Caco-2 (cell line): ENCODE results near the gene CREB5. TPM values are rescaled to one million over a fixed set of nuclear protein-coding genes. Genes with fewer than 3 reads are reported as not detected.

Experiments used
- BruUV-seq: library from RNA; stranded (reverse); fragments of 400-500 nt; replicated peaks from 2 replicates; lab custom pipeline; 2021; lab: Mats Ljungman, UMichigan
- CTCF ChIA-PET: fragments of 300-600 bp; sonication (Branson Sonifier 250); formaldehyde crosslinking; loops from one replicate; lab custom pipeline; 2022; ENCODE audit warnings: antibody characterized with exemption; lab: Charles Lee
- POLR2A ChIA-PET: fragments of 300-600 bp; sonication (Branson Sonifier 250); formaldehyde crosslinking; loops from one replicate; lab custom pipeline; 2022; ENCODE audit warnings: antibody characterized with exemption; lab: Charles Lee
- DNase-seq, 2 experiments: peaks; one replicate each; pipeline versions ENCODE4 v3.0.0 to v3.0.0-alpha.2; 2020 to 2022
- H3K27me3 ChIP-seq: replicated peaks from 2 replicates; pipeline ENCODE4 v1.6.0; 2011; ENCODE audit warnings: low read length; ENCODE audit not compliant: control insufficient read depth, insufficient read depth
- H3K36me3 ChIP-seq: 2 replicates; pipeline ENCODE4 v1.5.1; 2011; ENCODE audit warnings: low read length; ENCODE audit not compliant: control insufficient read depth, insufficient read depth
- H3K4me1 ChIP-seq: fragments of 250-450 bp; sonication (Bioruptor Pico); 2 replicates; pipeline ENCODE4 v1.5.1; 2020; ENCODE audit warnings: mild to moderate bottlenecking
- H3K4me3 ChIP-seq: 2 replicates; pipeline ENCODE4 v1.5.1; 2011; ENCODE audit warnings: low read depth, mild to moderate bottlenecking, control low read depth, low read length
- H3K9me3 ChIP-seq: fragments of 250-450 bp; sonication (Bioruptor Pico); 2 replicates; pipeline ENCODE4 v1.5.1; 2020; ENCODE audit warnings: mild to moderate bottlenecking, moderate library complexity
- H3K27ac Mint-ChIP-seq: one replicate; pipeline ENCODE4 v1.8.0; 2022; ENCODE audit warnings: mixed read lengths; ENCODE audit not compliant: unreplicated experiment
- H3K27me3 Mint-ChIP-seq: one replicate; pipeline ENCODE4 v1.8.0; 2022; ENCODE audit warnings: mixed read lengths; ENCODE audit not compliant: insufficient read depth, unreplicated experiment
- H3K36me3 Mint-ChIP-seq: one replicate; pipeline ENCODE4 v1.8.0; 2022; ENCODE audit warnings: mild to moderate bottlenecking, mixed read lengths; ENCODE audit not compliant: insufficient read depth, unreplicated experiment
- H3K4me1 Mint-ChIP-seq: one replicate; pipeline ENCODE4 v1.8.0; 2022; ENCODE audit warnings: low read depth, mixed read lengths; ENCODE audit not compliant: unreplicated experiment
- H3K4me3 Mint-ChIP-seq: one replicate; pipeline ENCODE4 v1.8.0; 2022; ENCODE audit warnings: mild to moderate bottlenecking, moderate library complexity, mixed read lengths; ENCODE audit not compliant: unreplicated experiment
- H3K9me3 Mint-ChIP-seq: one replicate; pipeline ENCODE4 v1.8.0; 2022; ENCODE audit warnings: mixed read lengths; ENCODE audit not compliant: unreplicated experiment
- CTCF ChIP-seq, 2 experiments: fragments of 200-600 bp in 1 of 2; IDR thresholded peaks; 1 replicate in 1 of 2; 2 replicates in 1 of 2; pipeline versions ENCODE4 v1.5.1 to v1.8.0; 2011 to 2022; ENCODE audit warnings: antibody characterized with exemption in 1 of 2, control low read depth in 1 of 2, inconsistent platforms in 1 of 2, low read depth in 1 of 2, low read length in 1 of 2, mild to moderate bottlenecking in 1 of 2, moderate library complexity in 1 of 2; ENCODE audit not compliant: insufficient read depth in 1 of 2, severe bottlenecking in 1 of 2, unreplicated experiment in 1 of 2
- intact Hi-C: fragments of 100-400 bp; cut with micrococcal nuclease; formaldehyde crosslinking; loops from one replicate; pipeline ENCODE4 v1.10.0; 2022; ENCODE audit not compliant: unreplicated experiment
- total RNA-seq: library from RNA; stranded (reverse); gene quantifications from 2 replicates; pipeline ENCODE4 v1.2.3, GENCODE V29; 2022

Gene CREB5
- total RNA-seq, 1 experiment from 2014 or later = 9.1 TPM

DNA sequence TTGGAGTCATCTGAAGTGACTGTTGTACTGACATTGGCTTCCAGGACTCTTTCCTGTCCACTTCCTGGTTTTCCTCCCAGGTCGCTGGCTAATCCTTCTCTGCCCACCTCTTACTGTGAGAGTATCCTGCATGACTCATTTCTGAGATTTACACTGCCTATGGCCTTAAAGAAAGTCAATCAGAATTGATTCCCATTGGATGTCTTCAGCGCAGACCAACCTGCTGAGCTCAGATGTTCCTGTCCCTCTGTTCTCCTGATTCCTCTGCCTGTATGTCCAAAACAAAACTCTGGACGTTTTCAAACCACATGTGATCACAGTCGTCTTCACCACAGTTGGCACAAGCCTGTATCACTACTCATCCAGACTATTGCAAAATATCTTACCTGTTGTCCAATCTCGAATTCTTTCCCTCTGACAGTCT, 262.1 kb downstream of the CREB5 start:
- H3K9me3 ChIP-seq = no peaks in the 10 kb centered on the region
- no TSS peak for BruUV-seq
- H3K4me3 Mint-ChIP-seq = no peak overlapping the region
- no peaks in the 10 kb centered on the region for H3K27me3 Mint-ChIP-seq
- peaks cover 7% of the 10 kb centered on the region; the same call in 1 of the 2 replicates for H3K4me1 ChIP-seq
- H3K36me3 Mint-ChIP-seq = no peaks in the 10 kb centered on the region
- TF ChIP-seq CTCF (IDR thresholded peaks at IDR 0.05; ENCODE audit: insufficient read depth in 1 of 2, low read depth in 1 of 2, low read length in 1 of 2, severe bottlenecking in 1 of 2, unreplicated experiment in 1 of 2) = no peak
- ChIA-PET POLR2A (no interaction called here), CTCF (no interaction called here)
- intact Hi-C loops = no loop called here
- DNase-seq = no peak
- no peak overlapping the region for H3K4me3 ChIP-seq
- H3K27me3 ChIP-seq = no peaks in the 10 kb centered on the region
- no peaks in the 10 kb centered on the region for H3K9me3 Mint-ChIP-seq
- H3K27ac Mint-ChIP-seq = no peak overlapping the region
- H3K36me3 ChIP-seq = no peaks in the 10 kb centered on the region
- peaks cover 7% of the 10 kb centered on the region for H3K4me1 Mint-ChIP-seq

GRCh38 chr7:28675429-28675828, 263.1 kb downstream of the CREB5 start:
- H3K9me3 Mint-ChIP-seq = no peaks in the 10 kb centered on the region
- intact Hi-C loops = no loop called here
- CTCF ChIA-PET = no interaction called here
- no peak for DNase-seq
- no peaks in the 10 kb centered on the region for H3K36me3 ChIP-seq
- no TSS peak for BruUV-seq
- no peak overlapping the region for H3K4me3 ChIP-seq
- no peaks in the 10 kb centered on the region for H3K9me3 ChIP-seq
- H3K27me3 Mint-ChIP-seq = no peaks in the 10 kb centered on the region
- peaks cover 7% of the 10 kb centered on the region; the same call in 1 of the 2 replicates for H3K4me1 ChIP-seq
- H3K27ac Mint-ChIP-seq = no peak overlapping the region
- peaks cover 7% of the 10 kb centered on the region for H3K4me1 Mint-ChIP-seq
- TF ChIP-seq CTCF (IDR thresholded peaks at IDR 0.05; ENCODE audit: insufficient read depth in 1 of 2, low read depth in 1 of 2, low read length in 1 of 2, severe bottlenecking in 1 of 2, unreplicated experiment in 1 of 2) = no peak
- no peaks in the 10 kb centered on the region for H3K36me3 Mint-ChIP-seq
- H3K4me3 Mint-ChIP-seq = no peak overlapping the region
- H3K27me3 ChIP-seq = no peaks in the 10 kb centered on the region
- POLR2A ChIA-PET = no interaction called here

DNA sequence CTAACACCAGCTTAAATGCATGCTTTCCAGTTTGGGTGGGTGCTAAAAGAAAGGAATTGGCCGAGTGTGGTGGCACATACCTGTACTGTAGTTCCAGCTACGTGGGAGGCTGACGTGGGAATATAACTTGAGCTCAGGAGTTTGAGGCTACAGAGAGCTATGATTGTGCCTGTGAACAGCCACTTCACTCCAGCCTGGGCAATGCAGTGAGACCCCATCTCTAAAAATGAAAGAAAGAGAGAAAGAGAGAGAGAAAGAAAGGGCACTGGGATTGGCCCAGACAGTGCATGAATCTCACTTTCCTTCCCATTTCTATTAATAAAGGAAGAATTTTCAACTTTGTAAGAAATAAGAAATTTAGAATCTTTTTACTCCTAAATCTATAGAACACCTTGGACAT, 265.4 kb downstream of the CREB5 start:
- peaks cover 7% of the 10 kb centered on the region; the same call in 1 of the 2 replicates for H3K4me1 ChIP-seq
- Mint-ChIP-seq H3K9me3 (no peaks in the 10 kb centered on the region), H3K27ac (no peak overlapping the region), H3K4me1 (peaks cover 7% of the 10 kb centered on the region), H3K27me3 (no peaks in the 10 kb centered on the region), H3K36me3 (no peaks in the 10 kb centered on the region), H3K4me3 (no peak overlapping the region)
- no peak for TF ChIP-seq CTCF (IDR thresholded peaks at IDR 0.05; ENCODE audit: insufficient read depth in 1 of 2, low read depth in 1 of 2, low read length in 1 of 2, severe bottlenecking in 1 of 2, unreplicated experiment in 1 of 2)
- no TSS peak for BruUV-seq
- H3K27me3 ChIP-seq = no peaks in the 10 kb centered on the region
- DNase-seq = no peak
- H3K9me3 ChIP-seq = no peaks in the 10 kb centered on the region
- intact Hi-C loops = no loop called here
- no peak overlapping the region for H3K4me3 ChIP-seq
- no peaks in the 10 kb centered on the region for H3K36me3 ChIP-seq
- ChIA-PET POLR2A (no interaction called here), CTCF (no interaction called here)
